DND-41 (cell line): ENCODE data around the gene DALRD3.
A peak's percentile ranks its signal among the peaks of the same experiment; 100 is the strongest.

Source experiments
- ATAC-seq: fragments of 200-7000 bp; cut with Tn5 transposase; 3 replicates; pipeline ENCODE4 v1.9.1; 2021; ENCODE audit warnings: low read depth; ENCODE audit not compliant: insufficient read depth
- DNase-seq: peaks from one replicate; pipeline ENCODE4 v3.0.0-alpha.2; 2020
- H2AFZ ChIP-seq: 2 replicates; pipeline ENCODE4 v1.6.0; 2012; ENCODE audit warnings: low read depth, low read length
- H3K27ac ChIP-seq: 2 replicates; pipeline ENCODE4 v1.5.1; 2012; ENCODE audit warnings: low read length, inconsistent platforms
- H3K27me3 ChIP-seq: fragments of 200-600 bp; sonication (generic); 2 replicates; pipeline ENCODE4 v1.6.0; 2012; ENCODE audit warnings: low read length, mild to moderate bottlenecking, inconsistent platforms; ENCODE audit not compliant: insufficient read depth, poor library complexity
- H3K36me3 ChIP-seq: 2 replicates; pipeline ENCODE4 v1.5.1; 2012; ENCODE audit warnings: low read length, inconsistent platforms; ENCODE audit not compliant: insufficient read depth
- H3K4me1 ChIP-seq: 2 replicates; pipeline ENCODE4 v1.5.1; 2012; ENCODE audit warnings: mild to moderate bottlenecking, low read length; ENCODE audit not compliant: insufficient read depth
- H3K4me2 ChIP-seq: 2 replicates; pipeline ENCODE4 v1.6.0; 2012; ENCODE audit warnings: mild to moderate bottlenecking, moderate library complexity, low read length, inconsistent platforms; ENCODE audit not compliant: insufficient read depth
- H3K4me3 ChIP-seq, 2 experiments: fragments of 200-600 bp in 1 of 2; shearing (Covaris generic) in 1 of 2; 2 replicates each; pipeline ENCODE4 v1.5.1; 2012 to 2016; ENCODE audit warnings: inconsistent platforms in 2 of 2, low read length in 2 of 2, mild to moderate bottlenecking in 2 of 2, low read depth in 1 of 2, moderate library complexity in 1 of 2
- H3K79me2 ChIP-seq: 2 replicates; pipeline ENCODE4 v1.6.0; 2012; ENCODE audit warnings: low read length, inconsistent platforms; ENCODE audit not compliant: insufficient read depth
- H3K9ac ChIP-seq: 2 replicates; pipeline ENCODE4 v1.6.0; 2012; ENCODE audit warnings: low read depth, mild to moderate bottlenecking, inconsistent platforms, low read length, moderate library complexity
- H3K9me3 ChIP-seq: 2 replicates; pipeline ENCODE4 v1.5.1; 2012; ENCODE audit warnings: low read length, moderate library complexity, mild to moderate bottlenecking, inconsistent platforms; ENCODE audit not compliant: insufficient read depth, severe bottlenecking
- H4K20me1 ChIP-seq: 2 replicates; pipeline ENCODE4 v1.6.0; 2012; ENCODE audit warnings: low read length; ENCODE audit not compliant: insufficient read depth
- CTCF ChIP-seq: IDR thresholded peaks from 2 replicates; pipeline ENCODE4 v1.5.1; 2012; ENCODE audit warnings: borderline replicate concordance, low read length, moderate library complexity, mild to moderate bottlenecking; ENCODE audit not compliant: poor library complexity, severe bottlenecking; ENCODE audit errors: extremely low read depth
- EZH2 ChIP-seq: IDR thresholded peaks from 3 replicates; pipeline ENCODE4 v1.6.1; 2012; ENCODE audit warnings: borderline replicate concordance, low read depth, mild to moderate bottlenecking, moderate library complexity, low read length, inconsistent platforms; ENCODE audit not compliant: severe bottlenecking

Gene DALRD3

GRCh38 chr3:49020330-49021212 is 2.2 kb upstream of the DALRD3 start:
- Histone ChIP-seq H3K9ac (peak overlapping the region; percentile 96), H3K36me3 (peaks cover 48% of the 10 kb centered on the region), H3K27me3 (no peaks in the 10 kb centered on the region), H3K4me2 (peak overlapping the region; percentile 95), H3K4me3 (peak overlapping the region; percentile 51 to 94), H3K4me1 (peaks cover 70% of the 10 kb centered on the region), H4K20me1 (peaks cover 35% of the 10 kb centered on the region), H3K27ac (peak overlapping the region; percentile 99), H3K79me2 (peaks cover 54% of the 10 kb centered on the region), H2AFZ (peak overlapping the region; percentile 80), H3K9me3 (no peaks in the 10 kb centered on the region)
- DNase-seq (peak; percentile 43), ATAC-seq (no peak)
- TF ChIP-seq EZH2 (no peak), CTCF (no peak)

- Histone ChIP-seq H3K79me2 (peaks cover 48% of the 10 kb centered on the region), H3K27ac (peak overlapping the region; percentile 99), H2AFZ (peak overlapping the region; percentile 80; the same call in 1 of the 2 replicates), H3K27me3 (no peaks in the 10 kb centered on the region), H3K36me3 (peaks cover 48% of the 10 kb centered on the region), H3K9me3 (no peaks in the 10 kb centered on the region), H3K4me3 (peak overlapping the region; percentile 51 to 94; a peak in 3 of 4 replicates), H3K9ac (peak overlapping the region; percentile 96), H3K4me2 (peak overlapping the region; percentile 95), H4K20me1 (peaks cover 36% of the 10 kb centered on the region), H3K4me1 (peaks cover 63% of the 10 kb centered on the region)
- TF ChIP-seq CTCF (no peak), EZH2 (no peak)
- DNase-seq, result no peak
- ATAC-seq, result no peak
These were observed 1.6 kb upstream of the DALRD3 start for GRCh38 chr3:49019941-49020329.

GRCh38 chr3:49018707-49019006 is 277 bp upstream of the DALRD3 start:
- Histone ChIP-seq H3K4me3 (peak overlapping the region; percentile 56 to 94; a peak in 3 of 4 replicates), H3K79me2 (peaks cover 41% of the 10 kb centered on the region), H3K9ac (peak overlapping the region; percentile 64), H3K4me2 (peak overlapping the region; percentile 95), H3K36me3 (peaks cover 48% of the 10 kb centered on the region), H2AFZ (peak overlapping the region; percentile 73), H3K4me1 (peaks cover 50% of the 10 kb centered on the region), H4K20me1 (peaks cover 43% of the 10 kb centered on the region), H3K9me3 (no peaks in the 10 kb centered on the region), H3K27ac (peak overlapping the region; percentile 64), H3K27me3 (no peaks in the 10 kb centered on the region)
- TF ChIP-seq CTCF, result no peak
- TF ChIP-seq EZH2, result no peak
- ATAC-seq (no peak), DNase-seq (no peak)
